CD4-positive, alpha-beta T cell treated with Interleukin-17A for 4 hours (primary cell): ENCODE measurements around the gene FARP1.

Experiments used
- DNase-seq: peaks from one replicate; pipeline ENCODE4 v3.0.0-alpha.2; 2020; ENCODE audit warnings: mixed read lengths

The FARP1 gene

DNA sequence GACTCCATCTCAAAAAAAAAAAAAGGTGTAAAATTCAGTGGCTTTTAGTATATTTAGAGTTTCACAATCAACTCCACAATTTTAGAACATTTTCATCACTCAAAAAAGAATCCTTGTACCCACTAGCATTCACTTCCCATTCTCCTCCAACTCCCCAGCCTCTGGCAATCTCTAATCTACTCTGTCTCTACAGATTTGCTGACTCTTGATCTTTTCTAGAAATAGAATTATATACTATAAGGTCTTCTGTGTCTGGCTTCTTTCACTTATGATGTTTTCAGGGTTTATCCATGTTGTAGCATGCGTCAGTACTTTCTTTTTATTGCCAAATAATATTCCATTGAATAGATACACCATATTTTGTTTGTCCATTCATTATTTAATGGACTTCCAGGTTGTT, 8.0 kb upstream of the FARP1 start:
- no peak for DNase-seq

DNA sequence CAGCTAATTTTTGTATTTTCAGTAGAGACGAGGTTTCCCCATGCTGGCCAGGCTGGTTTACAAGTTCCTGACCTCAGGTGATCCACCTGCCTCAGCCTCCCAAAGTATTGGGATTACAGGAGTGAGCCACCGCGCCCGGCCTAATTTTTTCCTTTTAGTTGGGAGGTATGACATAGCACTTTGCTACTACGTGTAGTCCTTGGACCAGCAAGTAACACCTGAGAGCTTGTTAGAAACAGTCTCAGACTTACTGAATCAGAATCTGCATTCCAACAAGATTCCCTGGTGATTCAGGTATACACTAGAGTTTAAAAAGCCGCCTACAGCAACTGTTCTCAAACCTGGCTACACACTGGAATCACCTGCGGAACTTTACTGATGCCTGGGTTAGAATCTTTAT, 1.8 kb upstream of the FARP1 start:
- no peak for DNase-seq

DNA sequence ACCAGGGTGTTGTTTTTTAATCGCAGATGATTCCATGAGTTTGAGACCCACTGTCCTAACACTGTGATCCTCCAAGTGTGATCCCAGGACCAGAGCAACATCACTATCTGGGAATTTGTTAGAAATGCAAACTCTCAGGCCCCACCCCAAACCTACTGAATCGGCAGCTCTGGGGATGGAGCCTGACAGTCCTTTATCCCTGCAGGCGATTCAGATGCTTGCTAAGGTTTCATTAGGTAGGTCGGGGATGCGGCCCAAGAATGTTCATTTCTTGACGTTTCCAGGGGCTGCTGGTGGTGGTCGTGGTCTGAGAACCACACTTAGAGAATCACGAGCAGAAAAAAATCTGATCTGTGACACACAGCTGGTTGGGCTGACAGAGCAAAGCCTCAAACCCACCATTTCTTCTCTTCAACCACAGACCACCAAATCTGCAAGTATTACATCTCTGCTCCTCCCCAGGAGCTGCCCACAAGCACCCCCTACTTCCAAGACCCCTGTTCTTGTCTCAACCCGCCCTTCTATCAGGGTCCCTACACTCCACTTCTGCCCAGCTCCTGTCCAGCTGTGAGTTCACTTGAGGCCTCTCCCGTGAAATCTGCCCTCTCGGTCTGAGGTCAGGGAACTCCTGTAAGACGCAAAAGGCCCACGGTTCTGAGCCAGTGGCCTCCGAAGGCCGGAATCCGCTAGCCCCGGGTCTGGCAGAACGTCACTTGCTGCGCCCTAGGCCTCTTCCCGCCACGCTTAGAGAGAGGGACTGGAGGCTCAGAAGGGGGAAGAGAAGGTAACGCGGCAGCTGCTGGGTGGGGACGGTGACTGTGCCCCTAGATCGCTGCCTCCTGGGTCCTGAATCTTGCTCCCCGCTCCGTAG, 1.1 kb upstream of the FARP1 start:
- DNase-seq = no peak

DNA sequence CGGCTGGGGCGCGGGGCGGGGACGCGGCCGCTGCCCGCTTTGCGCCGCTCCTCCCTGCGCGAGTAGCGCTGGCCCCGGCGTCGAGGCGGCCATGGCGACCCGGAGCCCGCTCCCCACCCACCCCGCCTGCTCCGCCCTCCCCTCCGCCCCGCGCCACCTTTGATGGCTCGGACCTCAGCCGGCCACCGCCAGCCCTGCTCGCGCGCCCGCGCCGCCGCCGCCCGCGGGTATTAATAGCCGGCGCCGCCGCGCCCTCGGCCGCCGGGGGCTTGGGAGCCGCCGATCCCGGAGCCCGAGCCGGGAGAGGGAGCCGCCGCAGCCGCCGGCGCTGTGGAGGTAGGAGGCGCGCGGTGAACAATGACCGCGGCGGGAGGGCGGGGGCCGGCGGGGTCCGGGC, 261 bp downstream of the FARP1 start:
- DNase-seq = no peak

DNA sequence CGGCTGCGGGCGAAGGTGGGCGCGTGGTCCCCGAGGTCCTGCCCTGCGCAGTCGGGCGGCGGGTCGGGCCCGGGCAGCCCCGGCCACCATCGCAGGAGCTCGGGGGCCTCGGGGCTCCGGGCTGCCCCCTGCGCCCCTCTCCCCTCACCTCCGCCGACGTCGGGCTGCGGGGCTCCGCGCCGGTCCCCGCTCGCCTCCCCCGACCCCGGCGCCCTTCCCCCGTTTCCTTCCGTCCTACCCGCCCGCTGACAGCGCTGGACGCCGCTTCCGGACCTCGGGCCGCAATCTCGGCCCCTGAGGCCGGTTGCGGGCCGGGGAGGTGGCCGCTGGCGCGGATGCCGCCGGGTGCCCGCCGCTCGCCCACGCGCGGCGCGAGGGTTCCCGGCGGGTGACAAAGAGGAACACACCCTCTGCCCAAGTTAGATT, 720 bp downstream of the FARP1 start:
- DNase-seq = no peak

DNA sequence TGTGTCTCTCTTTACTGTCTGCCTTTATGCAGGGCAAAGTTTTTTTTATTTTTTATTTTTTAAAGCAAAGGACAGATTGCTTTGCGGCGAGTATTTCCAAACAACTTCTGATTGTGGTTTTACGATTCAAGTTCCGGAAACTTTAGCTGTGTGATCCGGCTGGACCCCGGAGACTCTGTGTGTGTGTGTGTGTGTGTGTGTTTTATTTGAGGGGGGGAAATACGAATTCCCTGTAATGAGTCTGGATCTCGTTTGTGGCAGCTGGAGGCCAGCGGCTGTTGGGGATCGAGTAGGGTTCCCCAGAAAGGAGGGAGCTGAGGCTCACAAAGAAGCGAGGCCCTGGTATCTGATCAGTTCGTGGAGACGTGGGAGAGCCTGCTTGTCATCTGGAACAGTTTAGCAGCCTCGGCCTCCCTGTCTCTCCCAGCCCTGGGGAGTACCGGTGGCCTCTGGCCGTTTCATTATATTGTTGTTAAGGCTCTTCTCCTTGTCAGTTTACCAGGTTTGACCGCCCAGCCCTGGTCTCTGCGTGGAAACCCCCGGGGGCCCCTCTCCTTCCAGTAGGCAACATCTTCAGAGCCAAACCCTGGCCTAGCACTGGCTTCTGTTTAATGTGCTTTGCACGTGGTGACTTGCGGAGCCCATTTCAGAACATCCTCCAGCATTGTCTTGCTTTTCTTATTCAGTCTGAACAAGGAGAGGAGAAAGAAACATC, 1.3 kb downstream of the FARP1 start:
- no peak for DNase-seq

DNA sequence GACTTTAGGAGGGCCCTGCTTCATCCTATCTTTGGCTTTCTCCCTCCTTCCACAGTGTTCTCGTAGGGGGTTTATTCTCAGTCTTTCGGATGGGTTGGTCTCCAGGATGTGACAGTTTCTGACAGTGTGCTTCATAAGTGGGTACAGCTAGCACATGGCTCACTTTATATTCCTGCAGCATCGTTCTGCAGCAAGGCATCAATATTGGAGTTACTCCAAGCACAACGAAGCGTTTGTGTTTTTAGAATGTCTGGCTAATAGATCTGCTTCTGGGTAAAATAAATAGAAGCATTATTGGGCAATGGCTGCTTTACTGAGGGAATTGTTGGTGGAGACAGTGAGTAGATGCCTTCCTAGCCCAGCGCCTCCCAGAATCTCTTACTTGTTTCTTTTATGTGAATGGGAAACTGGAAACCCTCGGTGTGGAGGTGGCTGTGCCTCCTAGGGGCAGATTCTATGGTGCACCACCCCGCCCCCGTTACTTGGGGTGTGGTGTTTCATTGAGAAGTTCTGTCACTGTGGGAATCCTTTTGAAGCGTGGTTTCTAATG, 2.0 kb downstream of the FARP1 start:
- DNase-seq = no peak

DNA sequence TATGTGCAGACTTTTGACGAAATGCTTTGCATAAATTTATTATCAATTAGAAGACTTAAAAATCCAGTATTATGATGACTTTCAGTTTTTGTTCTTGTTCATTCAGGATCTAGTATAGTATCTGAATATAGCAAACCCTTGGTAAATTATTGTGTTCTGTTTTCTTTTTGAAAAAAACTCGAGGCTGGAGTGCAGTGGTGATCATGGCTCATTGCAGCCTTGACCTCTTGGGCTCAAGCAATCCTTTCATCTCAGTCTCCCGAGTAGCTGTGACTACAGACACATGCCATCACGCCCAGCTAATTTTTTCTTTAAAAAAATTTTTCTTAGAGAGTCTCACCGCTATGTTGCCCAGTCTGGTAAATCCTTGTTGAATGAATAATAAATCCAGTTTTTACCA, 4.6 kb downstream of the FARP1 start:
- DNase-seq = no peak

DNA sequence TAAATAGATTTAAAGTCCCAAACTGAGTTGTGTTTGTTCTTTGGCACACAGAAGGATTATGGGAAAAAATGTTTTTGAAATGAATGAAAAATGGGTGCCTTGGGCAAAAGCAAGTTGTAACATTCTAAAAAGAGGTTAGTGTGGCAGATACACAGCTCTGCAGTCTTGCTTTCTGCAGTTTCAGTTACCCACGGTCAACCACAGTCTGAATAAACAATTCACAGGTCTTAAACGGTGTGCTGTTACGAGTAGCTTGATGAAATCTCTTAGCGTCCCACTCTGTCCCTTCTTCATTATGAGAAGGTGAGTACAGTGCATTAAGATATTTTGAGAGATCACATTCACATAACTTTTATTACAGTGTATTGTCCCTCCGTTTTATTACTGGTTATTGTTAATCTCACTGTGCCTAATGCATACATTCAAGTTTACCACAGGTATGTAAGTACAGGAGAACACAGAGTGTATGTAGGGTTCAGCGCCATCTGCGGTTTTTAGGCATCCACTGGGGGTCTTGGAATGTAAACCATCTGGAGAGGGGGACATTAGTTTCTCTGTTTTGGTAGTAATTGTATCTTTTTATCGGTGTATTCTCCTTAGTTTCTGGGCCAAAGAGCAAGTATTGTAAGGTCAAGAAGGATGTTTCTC, 8.1 kb downstream of the FARP1 start:
- DNase-seq = no peak

DNA sequence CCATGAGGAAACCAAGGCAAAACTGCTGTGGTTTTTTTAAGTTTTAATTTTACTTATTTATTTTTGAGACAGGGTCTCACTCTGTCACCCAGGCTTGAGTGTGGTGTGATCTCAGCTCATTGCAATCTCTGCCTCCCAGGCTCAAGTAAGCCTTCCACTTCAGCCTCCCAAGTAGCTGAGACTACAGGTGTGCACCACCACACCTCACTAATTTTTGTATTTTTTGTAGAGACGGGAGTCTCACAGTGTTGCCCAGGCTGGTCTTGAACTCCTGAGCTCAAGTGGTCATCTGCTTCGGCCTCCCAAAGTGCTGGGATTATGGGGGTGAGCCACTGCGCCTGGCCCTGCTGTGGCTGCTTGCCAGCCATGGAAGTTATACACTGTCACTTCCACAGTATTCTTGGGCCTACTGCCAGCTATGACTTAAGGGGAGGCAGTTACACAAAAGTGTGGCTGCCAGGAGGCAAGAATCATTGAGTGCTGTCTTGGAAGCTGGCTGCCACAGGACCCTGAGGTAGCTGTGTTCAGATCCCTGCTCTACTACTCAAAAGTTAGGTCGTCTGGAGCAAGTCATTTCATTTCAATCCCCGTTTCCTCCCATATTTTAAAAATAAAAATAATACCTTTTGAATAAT, 12.7 kb downstream of the FARP1 start:
- no peak for DNase-seq

DNA sequence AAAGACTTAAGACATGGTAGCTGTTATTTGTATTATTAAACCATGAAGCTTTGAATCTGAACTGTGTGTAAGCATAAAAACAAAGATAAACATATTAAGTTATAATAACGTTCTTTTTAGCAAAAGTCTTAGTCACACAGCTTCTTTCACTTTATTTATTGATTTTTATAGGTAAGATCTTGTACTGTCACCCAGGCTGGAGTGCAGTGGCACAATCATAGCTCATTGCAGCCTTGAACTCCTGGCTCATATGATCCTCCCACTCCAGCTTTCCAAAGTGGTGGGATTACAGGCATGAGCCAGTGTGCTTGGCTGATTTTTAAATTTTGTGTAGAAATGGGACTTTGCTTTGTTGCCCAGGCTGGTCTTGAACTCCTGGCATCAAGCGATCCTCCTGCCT, 13.4 kb downstream of the FARP1 start:
- no peak for DNase-seq

DNA sequence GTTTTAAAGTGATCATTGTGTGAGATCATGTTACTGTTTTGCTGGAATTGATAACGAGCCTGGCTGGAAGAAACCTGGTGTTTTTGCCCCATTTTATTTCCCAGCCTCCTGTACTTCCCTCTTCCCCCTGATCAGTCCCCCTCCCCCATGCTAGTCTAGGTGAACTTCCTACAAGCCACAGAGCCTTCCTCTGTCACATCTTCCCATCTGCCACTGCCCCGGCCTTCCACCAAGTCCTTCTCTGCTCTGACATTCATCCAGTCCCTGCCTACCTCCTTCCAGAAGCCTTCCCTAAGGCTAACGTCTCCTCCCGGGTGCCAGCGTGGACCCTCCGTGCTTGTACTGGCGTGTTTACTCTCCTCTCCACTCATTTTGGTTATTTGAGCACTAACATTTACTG, 14.3 kb downstream of the FARP1 start:
- no peak for DNase-seq

DNA sequence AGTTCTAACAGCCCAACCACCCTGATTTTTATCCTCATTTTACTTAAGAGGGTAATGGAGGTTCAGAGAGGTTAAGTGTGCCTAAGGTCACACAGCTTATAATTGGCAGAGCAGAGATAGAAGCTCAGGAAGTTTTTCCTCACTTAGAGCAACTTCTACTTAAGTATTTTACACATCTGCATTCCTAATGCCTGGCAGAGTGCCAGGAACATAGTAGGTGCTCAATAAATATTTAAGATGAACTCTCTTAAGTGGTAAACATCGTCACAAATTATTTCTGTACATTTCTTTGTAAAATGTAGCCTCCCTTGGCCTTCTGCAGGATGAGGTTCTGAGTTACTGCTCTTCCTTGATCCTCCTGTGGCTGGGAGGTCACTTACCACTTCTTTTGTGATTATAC, 14.7 kb downstream of the FARP1 start:
- no peak for DNase-seq

DNA sequence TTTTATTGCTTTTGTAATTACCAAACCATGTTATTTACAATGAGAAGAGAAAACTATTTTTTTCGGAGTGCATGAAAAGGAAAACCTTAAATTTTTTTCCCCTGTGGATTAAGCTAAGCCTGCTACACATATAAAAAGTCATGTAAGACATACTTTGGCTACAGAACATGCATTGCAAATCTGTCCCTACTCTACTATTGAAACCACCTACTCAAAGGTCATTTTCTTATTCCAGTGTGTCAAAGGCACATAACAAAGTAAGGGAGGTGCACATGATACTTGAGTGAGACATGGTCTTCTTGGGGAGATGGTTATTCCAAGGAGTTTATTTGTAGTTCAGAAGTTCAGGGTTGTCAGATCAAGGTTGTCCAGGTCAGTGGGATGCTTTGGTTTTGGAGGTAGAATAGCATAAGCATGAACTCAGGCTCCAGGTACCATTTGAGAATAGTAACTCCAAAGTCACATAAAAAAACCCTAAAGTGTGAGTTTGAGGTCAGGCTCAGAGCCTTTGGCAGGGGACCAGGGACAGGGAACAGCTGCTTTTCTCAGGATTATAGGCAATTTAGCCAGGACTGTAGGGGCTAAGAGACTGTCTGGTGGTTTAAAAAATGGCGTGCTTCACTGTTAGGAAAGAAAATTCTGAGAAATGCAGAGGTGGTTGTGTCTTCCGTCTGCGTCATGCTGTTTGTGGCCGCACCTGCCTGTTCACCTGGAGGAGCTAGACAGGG, 15.4 kb downstream of the FARP1 start:
- no peak for DNase-seq

DNA sequence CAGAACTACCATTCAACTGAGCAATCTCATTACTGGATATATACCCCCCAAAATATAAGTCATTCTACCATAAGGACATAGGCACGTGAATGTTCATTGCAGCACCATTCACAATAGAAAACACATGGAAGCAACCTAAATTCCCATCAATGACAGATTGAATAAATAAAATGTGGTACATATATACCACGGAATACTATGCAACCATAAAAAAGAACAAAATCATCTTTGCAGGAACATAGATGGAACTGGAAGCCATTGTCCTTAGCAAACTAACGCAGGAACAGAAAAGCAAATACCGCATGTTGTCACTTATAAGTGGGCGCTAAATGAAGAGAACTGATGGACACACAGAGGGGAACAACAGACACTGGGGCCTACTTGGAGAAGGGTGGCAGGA, 20.0 kb downstream of the FARP1 start:
- no peak for DNase-seq

DNA sequence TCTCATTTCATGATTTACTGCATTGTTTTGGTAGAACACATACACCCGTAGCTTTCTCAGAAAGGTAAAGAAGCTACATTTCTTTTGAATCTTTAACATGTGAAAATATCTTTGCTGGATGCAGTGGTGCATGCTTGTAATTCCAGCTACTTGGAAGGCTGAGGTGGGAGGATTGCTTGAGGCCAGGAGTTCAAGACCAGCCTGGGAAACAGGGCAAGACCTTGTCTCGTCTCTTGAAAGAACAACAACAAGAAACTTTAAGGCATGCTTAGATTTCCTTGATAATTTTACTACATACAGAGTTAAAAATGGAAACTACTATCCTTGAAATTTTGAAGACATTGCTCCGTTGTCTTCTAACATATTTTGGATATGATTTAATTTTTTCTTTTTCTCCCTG, 26.4 kb downstream of the FARP1 start:
- no peak for DNase-seq

DNA sequence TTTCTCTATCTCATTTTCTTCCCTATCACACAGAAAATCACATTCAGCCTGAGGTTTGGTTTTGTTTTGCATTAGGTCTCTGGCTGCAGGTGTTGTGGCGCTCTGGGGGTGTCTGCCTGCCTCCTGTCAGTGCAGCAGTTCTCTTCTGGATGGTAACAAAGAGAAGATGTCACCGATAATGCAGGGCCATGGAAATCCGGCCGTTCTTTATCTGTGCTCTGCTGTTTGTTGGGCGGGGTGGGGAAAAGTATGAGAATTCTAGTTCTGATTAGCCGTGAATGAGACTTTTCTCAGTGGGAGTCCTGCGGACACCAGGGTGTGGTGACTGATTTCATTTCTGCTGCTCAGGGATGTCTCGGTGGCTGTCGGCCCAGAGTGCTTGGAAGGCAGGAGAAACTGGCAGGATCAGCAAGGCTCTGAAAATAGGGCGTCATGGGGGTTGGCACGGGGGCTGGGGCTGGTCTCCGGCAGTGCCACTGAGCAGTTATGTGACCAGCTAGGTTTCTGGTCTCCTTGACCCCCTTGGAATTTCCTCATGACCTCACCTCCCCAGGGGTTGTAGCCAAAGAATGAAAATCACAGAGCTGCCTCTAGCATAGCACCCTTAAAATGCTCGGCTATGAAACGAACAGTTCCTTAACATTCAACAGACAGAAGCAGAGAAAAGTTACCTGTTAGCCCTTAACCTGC, 29.2 kb downstream of the FARP1 start:
- no peak for DNase-seq

DNA sequence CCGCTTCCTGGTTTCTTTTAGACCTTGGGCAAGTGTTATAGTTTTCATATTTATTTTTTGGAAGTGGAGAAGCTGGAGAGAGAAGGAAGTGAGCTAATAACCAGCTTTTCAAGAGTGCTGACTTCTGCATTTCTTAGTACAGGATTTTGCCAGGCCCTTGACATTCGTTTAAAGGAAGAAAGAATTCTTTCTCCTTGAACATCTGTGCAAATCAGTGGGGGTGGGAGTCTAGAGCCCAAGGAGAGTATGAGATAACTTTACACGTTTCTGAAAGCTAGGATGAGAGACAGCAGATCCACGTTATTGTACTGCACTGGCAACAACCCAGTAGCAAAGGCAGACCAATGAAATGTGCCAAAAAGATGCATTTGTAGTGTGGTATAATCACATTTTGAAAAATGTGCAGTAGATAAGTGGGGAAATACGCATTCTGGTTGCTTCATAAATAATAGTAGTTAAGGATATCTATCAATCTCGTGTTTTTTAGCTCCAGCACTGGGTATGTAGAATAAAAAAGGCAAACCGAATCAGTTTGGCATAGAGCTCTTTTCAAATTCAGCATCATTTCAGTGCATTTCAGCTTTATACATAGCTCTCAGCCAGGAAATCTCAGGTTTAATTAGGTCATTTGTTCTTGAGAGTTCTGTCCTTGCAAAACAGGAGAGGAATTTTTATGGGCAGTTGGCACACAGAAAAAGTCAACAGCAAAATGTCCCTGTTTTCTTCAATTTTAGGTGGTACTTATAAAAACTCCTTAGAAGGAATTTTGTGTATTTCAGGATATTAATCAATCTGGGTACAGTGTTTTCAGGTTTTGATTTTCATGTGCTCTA, 29.9 kb downstream of the FARP1 start:
- DNase-seq = no peak

DNA sequence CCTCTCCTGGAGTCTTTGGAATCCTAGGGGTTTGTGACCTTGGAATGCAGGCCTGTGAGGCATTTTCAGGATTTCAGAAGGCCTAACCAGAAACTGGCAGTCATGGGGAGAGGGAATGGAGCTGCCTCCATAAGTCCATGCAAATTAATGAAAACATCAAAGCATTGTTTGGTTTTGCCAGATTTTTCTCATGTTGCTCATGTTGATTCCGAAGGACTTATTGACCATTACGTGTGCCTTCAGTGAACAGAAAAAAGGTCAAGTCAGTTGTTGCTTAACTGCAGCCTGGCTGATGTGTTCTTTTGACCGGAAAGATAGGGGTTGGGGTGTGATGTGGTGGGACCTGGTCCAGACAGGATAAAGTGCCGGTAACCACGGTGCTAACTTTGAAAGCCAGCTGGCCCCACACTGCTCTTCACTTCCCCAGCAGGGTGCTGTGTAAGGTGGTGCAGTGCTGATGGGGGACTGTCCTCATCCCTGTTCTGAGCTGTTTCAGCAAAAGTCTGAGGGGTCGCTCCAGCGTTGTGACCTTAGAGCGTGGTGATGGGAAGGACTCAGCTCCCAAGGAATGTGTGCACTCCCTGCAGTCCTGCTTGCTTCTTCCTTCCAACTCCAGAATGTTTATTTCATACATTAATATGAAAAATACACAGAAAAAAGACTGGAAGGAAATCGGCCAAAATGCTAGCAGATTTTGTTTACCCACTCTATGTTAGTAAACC, 30.7 kb downstream of the FARP1 start:
- no peak for DNase-seq

DNA sequence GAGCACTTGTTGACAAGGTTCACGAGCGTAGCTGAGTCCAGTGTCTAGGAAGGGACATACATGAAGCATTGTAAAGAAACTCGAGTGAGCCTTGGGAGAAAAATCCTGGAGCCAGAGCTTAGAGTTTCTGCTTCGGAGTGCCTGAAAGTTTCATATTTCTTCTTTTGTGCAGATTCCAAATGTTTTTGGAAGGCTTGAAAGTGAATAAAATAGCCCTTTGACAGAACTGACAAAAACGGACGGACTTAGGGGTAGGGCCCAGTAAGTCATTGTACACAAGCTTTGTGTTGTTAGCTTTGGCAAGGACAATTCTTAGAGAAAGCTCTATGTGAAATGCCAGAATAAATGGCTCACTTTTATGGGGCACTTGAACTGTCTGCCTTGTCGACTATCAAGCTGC, 31.4 kb downstream of the FARP1 start:
- no peak for DNase-seq
